IMR-90 (cell line): ENCODE data around the gene EXOC4. TPM values are rescaled to one million over a fixed set of nuclear protein-coding genes. Genes with fewer than 3 reads are reported as not detected.
A peak's percentile ranks its signal among the peaks of the same experiment; 100 is the strongest.

Source experiments
- ATAC-seq: fragments of 200-7000 bp; cut with Tn5 transposase; 2 replicates; pipeline ENCODE4 v1.9.1; 2020; ENCODE audit warnings: low read depth, mild to moderate bottlenecking, moderate library complexity
- BruUV-seq: library from RNA; stranded (reverse); fragments of 400-500 nt; replicated peaks from 2 replicates; lab custom pipeline; 2021; lab: Mats Ljungman, UMichigan
- CTCF ChIA-PET: fragments of 300-600 bp; formaldehyde crosslinking; extraction: SDS; loops from one replicate; lab custom pipeline; 2021; ENCODE audit warnings: antibody characterized with exemption; lab: Yijun Ruan, JAX
- POLR2A ChIA-PET: fragments of 300-600 bp; sonication (Branson Sonifier 250); formaldehyde crosslinking; loops from one replicate; lab custom pipeline; 2022; ENCODE audit warnings: antibody characterized with exemption; ENCODE audit not compliant: unreplicated experiment; lab: Charles Lee
- DNase-seq: peaks from one replicate; pipeline ENCODE4 v3.0.0; 2013
- H2AFZ ChIP-seq: replicated peaks from 2 replicates; pipeline ENCODE3; 2013; ENCODE audit warnings: low read length, mild to moderate bottlenecking; ENCODE audit not compliant: poor library complexity
- H2AK5ac ChIP-seq: 2 replicates; pipeline ENCODE4 v1.6.1; 2013; ENCODE audit warnings: low read depth, low read length, inconsistent platforms
- H2AK9ac ChIP-seq: replicated peaks from 2 replicates; pipeline ENCODE3; 2013; ENCODE audit warnings: mild to moderate bottlenecking, low read depth, low read length, moderate library complexity; ENCODE audit not compliant: poor library complexity
- H2BK120ac ChIP-seq: 2 replicates; pipeline ENCODE4 v1.6.1; 2013; ENCODE audit warnings: low read depth, low read length, inconsistent platforms
- H2BK15ac ChIP-seq: 3 replicates; pipeline ENCODE4 v1.6.1; 2013; ENCODE audit warnings: low read depth, low read length, inconsistent platforms
- H2BK20ac ChIP-seq: 2 replicates; pipeline ENCODE4 v1.6.1; 2013; ENCODE audit warnings: low read depth, mild to moderate bottlenecking, inconsistent platforms, low read length, moderate library complexity
- H2BK5ac ChIP-seq: 2 replicates; pipeline ENCODE4 v1.6.1; 2013; ENCODE audit warnings: mild to moderate bottlenecking, low read depth, low read length, inconsistent platforms; ENCODE audit not compliant: poor library complexity, severe bottlenecking
- H3K14ac ChIP-seq: replicated peaks from 2 replicates; pipeline ENCODE4 v1.6.1; 2013; ENCODE audit warnings: low read depth, low read length, inconsistent platforms
- H3K18ac ChIP-seq: 2 replicates; pipeline ENCODE4 v1.6.1; 2013; ENCODE audit warnings: low read depth, low read length, control low read depth
- H3K23ac ChIP-seq: 2 replicates; pipeline ENCODE4 v1.6.1; 2013; ENCODE audit warnings: low read depth, low read length, inconsistent platforms
- H3K27ac ChIP-seq: 2 replicates; pipeline ENCODE4 v1.5.1; 2013; ENCODE audit warnings: mild to moderate bottlenecking, control low read depth, low read length; ENCODE audit not compliant: insufficient read depth
- H3K27me3 ChIP-seq: 2 replicates; pipeline ENCODE4 v1.6.1; 2013; ENCODE audit warnings: low read length; ENCODE audit not compliant: control insufficient read depth, insufficient read depth
- H3K36me3 ChIP-seq: 2 replicates; pipeline ENCODE4 v1.6.1; 2013; ENCODE audit warnings: low read length, mixed read lengths; ENCODE audit not compliant: control insufficient read depth, insufficient read depth
- H3K4ac ChIP-seq: 2 replicates; pipeline ENCODE4 v1.6.1; 2013; ENCODE audit warnings: low read depth, low read length, inconsistent platforms
- H3K4me1 ChIP-seq: 2 replicates; pipeline ENCODE4 v1.6.1; 2013; ENCODE audit warnings: low read length, mixed read lengths; ENCODE audit not compliant: control insufficient read depth, insufficient read depth
- H3K4me2 ChIP-seq: 2 replicates; pipeline ENCODE4 v1.6.1; 2013; ENCODE audit warnings: low read depth, mild to moderate bottlenecking, control low read depth, low read length, moderate library complexity
- H3K4me3 ChIP-seq: 2 replicates; pipeline ENCODE4 v1.5.1; 2013; ENCODE audit warnings: low read depth, mild to moderate bottlenecking, control low read depth, low read length, moderate library complexity; ENCODE audit not compliant: insufficient read depth
- H3K56ac ChIP-seq: 2 replicates; pipeline ENCODE4 v1.6.1; 2013; ENCODE audit warnings: low read length, inconsistent platforms; ENCODE audit not compliant: insufficient read depth; ENCODE audit errors: extremely low read depth
- H3K79me1 ChIP-seq, 2 experiments: 2 replicates each; pipeline ENCODE4 v1.6.1; 2013; ENCODE audit warnings: low read length in 2 of 2, inconsistent platforms in 1 of 2, low read depth in 1 of 2
- H3K9ac ChIP-seq: 2 replicates; pipeline ENCODE4 v1.6.1; 2013; ENCODE audit warnings: low read depth, low read length, control low read depth
- H3K9me1 ChIP-seq: 2 replicates; pipeline ENCODE4 v1.6.1; 2013; ENCODE audit warnings: low read length, inconsistent platforms; ENCODE audit not compliant: insufficient read depth
- H3K9me3 ChIP-seq: 2 replicates; pipeline ENCODE4 v1.6.1; 2013; ENCODE audit warnings: low read length; ENCODE audit not compliant: control insufficient read depth, insufficient read depth
- H4K20me1 ChIP-seq: 2 replicates; pipeline ENCODE4 v1.6.1; 2013; ENCODE audit warnings: low read length, inconsistent platforms; ENCODE audit not compliant: insufficient read depth
- H4K5ac ChIP-seq: 2 replicates; pipeline ENCODE4 v1.6.1; 2013; ENCODE audit warnings: mild to moderate bottlenecking, low read depth, low read length, control low read depth
- H4K8ac ChIP-seq, 2 experiments: 2 replicates each; pipeline ENCODE4 v1.6.1; 2013; ENCODE audit warnings: low read depth in 2 of 2, low read length in 2 of 2, control low read depth in 1 of 2, inconsistent platforms in 1 of 2
- H4K91ac ChIP-seq: 2 replicates; pipeline ENCODE4 v1.6.1; 2013; ENCODE audit warnings: low read depth, low read length, inconsistent platforms; ENCODE audit not compliant: insufficient read depth
- MAFK ChIP-seq: IDR thresholded peaks from 2 replicates; pipeline ENCODE4 v1.6.1; 2012; ENCODE audit warnings: low read depth, low read length, improper control_type of control experiment
- MXI1 ChIP-seq: IDR thresholded peaks from 2 replicates; pipeline ENCODE4 v1.6.1; 2012; ENCODE audit warnings: low read depth, mild to moderate bottlenecking, low read length, moderate library complexity, borderline replicate concordance
- NFE2L2 ChIP-seq: fragments of 150-350 bp; IDR thresholded peaks from 2 replicates; pipeline ENCODE4 v1.6.1; 2016; ENCODE audit warnings: low read depth, mild to moderate bottlenecking, low read length
- POLR2A ChIP-seq: IDR thresholded peaks from 2 replicates; pipeline ENCODE4 v1.6.1; 2012; ENCODE audit warnings: mild to moderate bottlenecking, low read depth, low read length
- RAD21 ChIP-seq: IDR thresholded peaks from 2 replicates; pipeline ENCODE4 v1.6.1; 2012; ENCODE audit warnings: low read length, improper control_type of control experiment
- WGBS, 2 experiments: methylation state at CpG; one replicate each; pipeline versions ENCODE4 v1.1.5 to v1.1.7; 2013; ENCODE audit warnings: missing lambda C conversion rate in 2 of 2; ENCODE audit not compliant: insufficient read length in 1 of 2; ENCODE audit errors: extremely low coverage in 2 of 2; 5-methylcytosine and 5-hydroxymethylcytosine counted together
- dilution Hi-C: fragments of 300-500 bp; cut with HindIII; formaldehyde crosslinking; loops from one replicate; pipeline ENCODE4 v1.14.3; 2018; ENCODE audit warnings: low sequenced_read_pairs; ENCODE audit not compliant: unreplicated experiment
- in situ Hi-C: fragments of 300-500 bp; cut with MboI; formaldehyde crosslinking; loops from 3 replicates; pipeline ENCODE4 v1.14.3; 2019; ENCODE audit warnings: low sequenced_read_pairs, inconsistent platforms, mixed read lengths
- intact Hi-C: fragments of 100-400 bp; cut with micrococcal nuclease; formaldehyde crosslinking; loops from 2 replicates; pipeline ENCODE4 v1.10.0; 2022
- polyA plus RNA-seq, 3 experiments: library from polyadenylated mRNA; depleted of rRNA; stranded (reverse); fragments of >200 nt; gene quantifications; 2 replicates each; pipeline ENCODE4 v1.2.3, GENCODE V29; 2012; ENCODE audit warnings: low replicate concordance in 1 of 3
- total RNA-seq: library from RNA; depleted of rRNA; stranded (reverse); fragments of >200 nt; gene quantifications from 2 replicates; pipeline ENCODE4 v1.2.3, GENCODE V29; 2012
- TF ChIP-seq, protein P1 (sequence below): fragments of 150-350 bp; IDR thresholded peaks from 2 replicates; pipeline ENCODE4 v1.6.1; 2016; ENCODE audit warnings: low read depth, mild to moderate bottlenecking, low read length, moderate library complexity, borderline replicate concordance

Gene EXOC4
- total and polyA plus RNA-seq, 2 of the 4 experiments (the other 2 are of a cell fraction): 25.4 to 94.6 TPM

DNA sequence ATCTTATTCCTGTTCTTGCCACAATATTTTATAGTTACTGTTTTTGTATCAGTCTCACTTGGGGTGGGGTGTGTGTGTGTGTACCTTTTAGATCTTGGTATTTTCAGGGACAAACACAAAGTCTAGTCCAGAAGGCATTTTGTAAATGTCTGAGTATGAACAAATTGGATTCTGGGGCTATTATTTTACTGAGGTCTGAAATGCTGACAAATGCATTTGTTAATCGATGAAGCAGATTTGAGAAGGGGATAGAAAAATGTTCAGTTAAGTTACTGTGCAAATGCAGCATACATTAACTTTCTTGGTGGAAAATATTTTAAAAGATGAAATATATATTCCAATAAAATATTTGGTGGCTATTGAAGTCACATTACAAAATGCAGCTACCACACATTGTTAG is 267.4 kb downstream of the EXOC4 start:
- no peak overlapping the region for H3K23ac ChIP-seq
- no peaks in the 10 kb centered on the region; a peak in 1 of 4 replicates for H3K79me1 ChIP-seq
- H2AFZ ChIP-seq: no peak overlapping the region
- H3K4me1 ChIP-seq: no peaks in the 10 kb centered on the region
- no peak overlapping the region for H3K4me3 ChIP-seq
- no peak overlapping the region for H3K4ac ChIP-seq
- no peak overlapping the region for H2AK5ac ChIP-seq
- ChIA-PET CTCF (interaction anchor here (0.7 to 1.2 kb wide), 2 partner anchors 14 kb away, joined by 3 to 4 read pairs; no protein-coding TSS in a partner anchor), POLR2A (no interaction called here)
- ATAC-seq: no peak
- in situ Hi-C loops (no loop called here), dilution Hi-C loops (no loop called here), intact Hi-C loops (no loop called here)
- BruUV-seq: no TSS peak
- no peak overlapping the region for H3K14ac ChIP-seq
- no peak overlapping the region for H3K56ac ChIP-seq
- H3K27me3 ChIP-seq: no peaks in the 10 kb centered on the region
- no peak overlapping the region; the same call in 1 of the 2 replicates for H3K18ac ChIP-seq
- H3K27ac ChIP-seq: no peak overlapping the region
- H2BK15ac ChIP-seq: no peak overlapping the region
- no peak overlapping the region for H3K9ac ChIP-seq
- no peak overlapping the region for H4K8ac ChIP-seq
- H4K20me1 ChIP-seq: no peaks in the 10 kb centered on the region
- H4K5ac ChIP-seq: no peak overlapping the region
- H3K9me3 ChIP-seq: no peaks in the 10 kb centered on the region
- no peak overlapping the region for H2BK120ac ChIP-seq
- no peak overlapping the region for H2AK9ac ChIP-seq
- no peaks in the 10 kb centered on the region for H3K9me1 ChIP-seq
- no peak overlapping the region for H2BK20ac ChIP-seq
- H2BK5ac ChIP-seq: no peak overlapping the region
- H3K36me3 ChIP-seq: no peaks in the 10 kb centered on the region
- no peak for TF ChIP-seq NFE2L2
- TF ChIP-seq POLR2A: no peak
- TF ChIP-seq RAD21: no peak
- peak; percentile 24; the same call in 1 of the 2 replicates for TF ChIP-seq MAFK
- TF ChIP-seq, protein P1, sequence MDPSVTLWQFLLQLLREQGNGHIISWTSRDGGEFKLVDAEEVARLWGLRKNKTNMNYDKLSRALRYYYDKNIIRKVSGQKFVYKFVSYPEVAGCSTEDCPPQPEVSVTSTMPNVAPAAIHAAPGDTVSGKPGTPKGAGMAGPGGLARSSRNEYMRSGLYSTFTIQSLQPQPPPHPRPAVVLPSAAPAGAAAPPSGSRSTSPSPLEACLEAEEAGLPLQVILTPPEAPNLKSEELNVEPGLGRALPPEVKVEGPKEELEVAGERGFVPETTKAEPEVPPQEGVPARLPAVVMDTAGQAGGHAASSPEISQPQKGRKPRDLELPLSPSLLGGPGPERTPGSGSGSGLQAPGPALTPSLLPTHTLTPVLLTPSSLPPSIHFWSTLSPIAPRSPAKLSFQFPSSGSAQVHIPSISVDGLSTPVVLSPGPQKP: no peak
- no peak for TF ChIP-seq MXI1
- WGBS, 2 experiments: no CpG with 5 or more reads among the region's 1 CpG
- no peak overlapping the region for H3K4me2 ChIP-seq
- H4K91ac ChIP-seq: no peak overlapping the region
- DNase-seq: no peak
